T-helper 22 cell (primary cell): ENCODE results near the gene GTF3C6.
"Not testable (repeated sequence)": the region's sequence is repeated elsewhere in the genome, so short reads cannot be mapped to it uniquely, and the experiment has no call there.

Source experiments
- DNase-seq: peaks from one replicate; pipeline ENCODE4 v3.0.0-alpha.2; 2020; ENCODE audit warnings: low read depth

Gene GTF3C6

GRCh38 chr6:110958329-110959192, at the start of gene GTF3C6:
TSS of gene GTF3C6 (plus strand) at chr6:110958706. CDS start at chr6:110958770, 64 bp downstream.
- DNase-seq: peak; percentile 88

- DNase-seq: no peak
Measured at GRCh38 chr6:110930781-110931180, 27.7 kb upstream of the GTF3C6 start.

- DNase-seq: no peak
Measured at GRCh38 chr6:110933912-110934311, 24.6 kb upstream of the GTF3C6 start.

GRCh38 chr6:110934381-110934898, 24.1 kb upstream of the GTF3C6 start:
- no peak for DNase-seq

- DNase-seq: no peak
Measured at GRCh38 chr6:110935171-110935570, 23.3 kb upstream of the GTF3C6 start.

- no peak for DNase-seq
Measured at GRCh38 chr6:110938171-110938570, 20.3 kb upstream of the GTF3C6 start.

- no peak for DNase-seq
Measured at GRCh38 chr6:110939429-110940200, 18.9 kb upstream of the GTF3C6 start.

- DNase-seq: no peak
Measured at GRCh38 chr6:110944681-110945151, 13.8 kb upstream of the GTF3C6 start.

- DNase-seq: no peak
Measured at GRCh38 chr6:110946498-110946897, 12.0 kb upstream of the GTF3C6 start.

GRCh38 chr6:110949679-110950285, 8.7 kb upstream of the GTF3C6 start:
- no peak for DNase-seq

- no peak for DNase-seq
Measured at GRCh38 chr6:110950440-110950839, 8.1 kb upstream of the GTF3C6 start.

- no peak for DNase-seq
Measured at GRCh38 chr6:110951008-110951407, 7.5 kb upstream of the GTF3C6 start.

GRCh38 chr6:110951986-110952794, 6.3 kb upstream of the GTF3C6 start:
- DNase-seq: no peak

- DNase-seq: no peak
Measured at GRCh38 chr6:110953633-110954303, 4.7 kb upstream of the GTF3C6 start.

GRCh38 chr6:110960014-110960390, 1.5 kb downstream of the GTF3C6 start:
- DNase-seq: no peak

- DNase-seq: not testable (repeated sequence)
Measured at GRCh38 chr6:110962636-110963035, 4.1 kb downstream of the GTF3C6 start.

GRCh38 chr6:110965629-110966229, 7.2 kb downstream of the GTF3C6 start:
- DNase-seq: no peak

GRCh38 chr6:110968661-110969060, 10.2 kb downstream of the GTF3C6 start:
- not testable (repeated sequence) for DNase-seq

GRCh38 chr6:110971468-110971867, 13.0 kb downstream of the GTF3C6 start:
- no peak for DNase-seq

GRCh38 chr6:110976575-110976974, 18.1 kb downstream of the GTF3C6 start:
- DNase-seq: no peak
